Measurements from ENCODE around the gene RALGPS2.
A peak's percentile ranks its signal among the peaks of the same experiment; 100 is the strongest.

Gene RALGPS2

GRCh38 chr1:178724728-178725465 lies at the start of gene RALGPS2:
Gene RALGPS2 (plus strand): TSS chr1:178725244. CDS start chr1:178776765, 51,521 bp downstream.
- peak; percentile 63 for DNase-seq

- no peak for DNase-seq
Observed at GRCh38 chr1:178679237-178679636, 45.8 kb upstream of the RALGPS2 start.

GRCh38 chr1:178682429-178682828 lies 42.6 kb upstream of the RALGPS2 start:
- no peak for DNase-seq

GRCh38 chr1:178682886-178683285 lies 42.2 kb upstream of the RALGPS2 start:
- no peak for DNase-seq

GRCh38 chr1:178683291-178683690 lies 41.8 kb upstream of the RALGPS2 start:
- DNase-seq: no peak

- no peak for DNase-seq
Observed at GRCh38 chr1:178684111-178684510, 40.9 kb upstream of the RALGPS2 start.

GRCh38 chr1:178684542-178685000 lies 40.5 kb upstream of the RALGPS2 start:
- DNase-seq: no peak

- no peak for DNase-seq
Observed at GRCh38 chr1:178686407-178686806, 38.6 kb upstream of the RALGPS2 start.

- no peak for DNase-seq
Observed at GRCh38 chr1:178688244-178688643, 36.8 kb upstream of the RALGPS2 start.

- no peak for DNase-seq
Observed at GRCh38 chr1:178689769-178690168, 35.3 kb upstream of the RALGPS2 start.

GRCh38 chr1:178690496-178690895 lies 34.5 kb upstream of the RALGPS2 start:
- DNase-seq: no peak

- DNase-seq: no peak
Observed at GRCh38 chr1:178692564-178693327, 32.3 kb upstream of the RALGPS2 start.

GRCh38 chr1:178693366-178693765 lies 31.7 kb upstream of the RALGPS2 start:
- no peak for DNase-seq

GRCh38 chr1:178694923-178695525 lies 30.0 kb upstream of the RALGPS2 start:
- DNase-seq: no peak

GRCh38 chr1:178702146-178702545 lies 22.9 kb upstream of the RALGPS2 start:
- DNase-seq: no peak

GRCh38 chr1:178704833-178705232 lies 20.2 kb upstream of the RALGPS2 start:
- DNase-seq: no peak

GRCh38 chr1:178706432-178706831 lies 18.6 kb upstream of the RALGPS2 start:
- no peak for DNase-seq

- DNase-seq: no peak
Observed at GRCh38 chr1:178713259-178713658, 11.8 kb upstream of the RALGPS2 start.

- no peak for DNase-seq
Observed at GRCh38 chr1:178714453-178714852, 10.6 kb upstream of the RALGPS2 start.

GRCh38 chr1:178716111-178716510 lies 8.9 kb upstream of the RALGPS2 start:
- DNase-seq: no peak

GRCh38 chr1:178718520-178718919 lies 6.5 kb upstream of the RALGPS2 start:
- DNase-seq: no peak

GRCh38 chr1:178723546-178723945 lies 1.5 kb upstream of the RALGPS2 start:
- DNase-seq: no peak

GRCh38 chr1:178724376-178724727 lies 692 bp upstream of the RALGPS2 start:
- no peak for DNase-seq
